ENCODE results near the gene BANF2. TPM values are rescaled to one million over a fixed set of nuclear protein-coding genes. Genes with fewer than 3 reads are reported as not detected.

BANF2 gene
- total and polyA plus RNA-seq, 2 of the 13 experiments (the other 11 are each of a cell fraction or from before 2014, with no cell fraction given), result 0.35 TPM; not detected in 1

- no peak for TF ChIP-seq CSRNP2 (CRISPR knock-in tag; conservative IDR thresholded peaks at IDR 0.05; ENCODE audit: low read depth)
- TF ChIP-seq CENPBD1 (CRISPR knock-in tag; IDR thresholded peaks at IDR 0.05; ENCODE audit: borderline replicate concordance, low read depth), result no peak
- TF ChIP-seq ESRRA (CRISPR knock-in tag; IDR thresholded peaks at IDR 0.05; ENCODE audit: low read depth), result peak; percentile 69; the same call in 1 of the 2 replicates
- TF ChIP-seq THAP8 (CRISPR knock-in tag; IDR thresholded peaks at IDR 0.05; ENCODE audit: borderline replicate concordance), result no peak
- peak; percentile 58; the same call in 1 of the 2 replicates for TF ChIP-seq KDM6A (CRISPR knock-in tag; IDR thresholded peaks at IDR 0.05; ENCODE audit: low read depth)
- TF ChIP-seq CBX2 (IDR thresholded peaks at IDR 0.05; ENCODE audit: low read depth, low read length), result no peak
- TF ChIP-seq CBX2 (CRISPR knock-in tag; IDR thresholded peaks at IDR 0.05; ENCODE audit: low read depth), result no peak
- no peak for TF ChIP-seq ZNF33A (CRISPR knock-in tag; IDR thresholded peaks at IDR 0.05; ENCODE audit: borderline replicate concordance)
- TF ChIP-seq EHMT2 (IDR thresholded peaks at IDR 0.05; ENCODE audit: borderline replicate concordance, low read depth, low read length), result no peak
- TF ChIP-seq ZFP1 (CRISPR knock-in tag; IDR thresholded peaks at IDR 0.05), result no peak
- no peak for TF ChIP-seq BORCS8-MEF2B (CRISPR knock-in tag; IDR thresholded peaks at IDR 0.05)
- TF ChIP-seq SP4 (CRISPR knock-in tag; IDR thresholded peaks at IDR 0.05), result no peak
- no peak for TF ChIP-seq XBP1 (CRISPR knock-in tag; IDR thresholded peaks at IDR 0.05)
- TF ChIP-seq ZMYM4 (CRISPR knock-in tag; IDR thresholded peaks at IDR 0.05), result peak; percentile 68
- no peak for TF ChIP-seq ZNF672 (CRISPR knock-in tag; IDR thresholded peaks at IDR 0.05)
- TF ChIP-seq THAP9 (CRISPR knock-in tag; IDR thresholded peaks at IDR 0.05; ENCODE audit: borderline replicate concordance), result no peak
- TF ChIP-seq AHDC1 (CRISPR knock-in tag; IDR thresholded peaks at IDR 0.05; ENCODE audit: borderline replicate concordance), result peak; percentile 42; the same call in 1 of the 2 replicates
- no peak for TF ChIP-seq ZNF543 (CRISPR knock-in tag; IDR thresholded peaks at IDR 0.05)
- TF ChIP-seq FOSL1 (CRISPR knock-in tag; IDR thresholded peaks at IDR 0.05; ENCODE audit: borderline replicate concordance), result no peak
Observed at GRCh38 chr20:17661121-17661744, 38.5 kb upstream of the BANF2 start (continued).

Measured in HepG2 (cell line).